IMR-90 (cell line): ENCODE measurements around the gene ANXA2. TPM values are rescaled to one million over a fixed set of nuclear protein-coding genes. Genes with fewer than 3 reads are reported as not detected.
A peak's percentile ranks its signal among the peaks of the same experiment; 100 is the strongest.

ENCODE experiments used
- ATAC-seq: fragments of 200-7000 bp; cut with Tn5 transposase; 2 replicates; pipeline ENCODE4 v1.9.1; 2020; ENCODE audit warnings: low read depth, mild to moderate bottlenecking, moderate library complexity
- BruUV-seq: library from RNA; stranded (reverse); fragments of 400-500 nt; replicated peaks from 2 replicates; lab custom pipeline; 2021; lab: Mats Ljungman, UMichigan
- CTCF ChIA-PET: fragments of 300-600 bp; formaldehyde crosslinking; extraction: SDS; loops from one replicate; lab custom pipeline; 2021; ENCODE audit warnings: antibody characterized with exemption; lab: Yijun Ruan, JAX
- POLR2A ChIA-PET: fragments of 300-600 bp; sonication (Branson Sonifier 250); formaldehyde crosslinking; loops from one replicate; lab custom pipeline; 2022; ENCODE audit warnings: antibody characterized with exemption; ENCODE audit not compliant: unreplicated experiment; lab: Charles Lee
- DNase-seq: peaks from one replicate; pipeline ENCODE4 v3.0.0; 2013
- H2AFZ ChIP-seq: replicated peaks from 2 replicates; pipeline ENCODE3; 2013; ENCODE audit warnings: low read length, mild to moderate bottlenecking; ENCODE audit not compliant: poor library complexity
- H2AK5ac ChIP-seq: 2 replicates; pipeline ENCODE4 v1.6.1; 2013; ENCODE audit warnings: low read depth, low read length, inconsistent platforms
- H2AK9ac ChIP-seq: replicated peaks from 2 replicates; pipeline ENCODE3; 2013; ENCODE audit warnings: mild to moderate bottlenecking, low read depth, low read length, moderate library complexity; ENCODE audit not compliant: poor library complexity
- H2BK120ac ChIP-seq: 2 replicates; pipeline ENCODE4 v1.6.1; 2013; ENCODE audit warnings: low read depth, low read length, inconsistent platforms
- H2BK15ac ChIP-seq: 3 replicates; pipeline ENCODE4 v1.6.1; 2013; ENCODE audit warnings: low read depth, low read length, inconsistent platforms
- H2BK20ac ChIP-seq: 2 replicates; pipeline ENCODE4 v1.6.1; 2013; ENCODE audit warnings: low read depth, mild to moderate bottlenecking, inconsistent platforms, low read length, moderate library complexity
- H2BK5ac ChIP-seq: 2 replicates; pipeline ENCODE4 v1.6.1; 2013; ENCODE audit warnings: mild to moderate bottlenecking, low read depth, low read length, inconsistent platforms; ENCODE audit not compliant: poor library complexity, severe bottlenecking
- H3K14ac ChIP-seq: replicated peaks from 2 replicates; pipeline ENCODE4 v1.6.1; 2013; ENCODE audit warnings: low read depth, low read length, inconsistent platforms
- H3K18ac ChIP-seq: 2 replicates; pipeline ENCODE4 v1.6.1; 2013; ENCODE audit warnings: low read depth, low read length, control low read depth
- H3K23ac ChIP-seq: 2 replicates; pipeline ENCODE4 v1.6.1; 2013; ENCODE audit warnings: low read depth, low read length, inconsistent platforms
- H3K27ac ChIP-seq: 2 replicates; pipeline ENCODE4 v1.5.1; 2013; ENCODE audit warnings: mild to moderate bottlenecking, control low read depth, low read length; ENCODE audit not compliant: insufficient read depth
- H3K27me3 ChIP-seq: 2 replicates; pipeline ENCODE4 v1.6.1; 2013; ENCODE audit warnings: low read length; ENCODE audit not compliant: control insufficient read depth, insufficient read depth
- H3K36me3 ChIP-seq: 2 replicates; pipeline ENCODE4 v1.6.1; 2013; ENCODE audit warnings: low read length, mixed read lengths; ENCODE audit not compliant: control insufficient read depth, insufficient read depth
- H3K4ac ChIP-seq: 2 replicates; pipeline ENCODE4 v1.6.1; 2013; ENCODE audit warnings: low read depth, low read length, inconsistent platforms
- H3K4me1 ChIP-seq: 2 replicates; pipeline ENCODE4 v1.6.1; 2013; ENCODE audit warnings: low read length, mixed read lengths; ENCODE audit not compliant: control insufficient read depth, insufficient read depth
- H3K4me2 ChIP-seq: 2 replicates; pipeline ENCODE4 v1.6.1; 2013; ENCODE audit warnings: low read depth, mild to moderate bottlenecking, control low read depth, low read length, moderate library complexity
- H3K4me3 ChIP-seq: 2 replicates; pipeline ENCODE4 v1.5.1; 2013; ENCODE audit warnings: low read depth, mild to moderate bottlenecking, control low read depth, low read length, moderate library complexity; ENCODE audit not compliant: insufficient read depth
- H3K56ac ChIP-seq: 2 replicates; pipeline ENCODE4 v1.6.1; 2013; ENCODE audit warnings: low read length, inconsistent platforms; ENCODE audit not compliant: insufficient read depth; ENCODE audit errors: extremely low read depth
- H3K79me1 ChIP-seq, 2 experiments: 2 replicates each; pipeline ENCODE4 v1.6.1; 2013; ENCODE audit warnings: low read length in 2 of 2, inconsistent platforms in 1 of 2, low read depth in 1 of 2
- H3K9ac ChIP-seq: 2 replicates; pipeline ENCODE4 v1.6.1; 2013; ENCODE audit warnings: low read depth, low read length, control low read depth
- H3K9me1 ChIP-seq: 2 replicates; pipeline ENCODE4 v1.6.1; 2013; ENCODE audit warnings: low read length, inconsistent platforms; ENCODE audit not compliant: insufficient read depth
- H3K9me3 ChIP-seq: 2 replicates; pipeline ENCODE4 v1.6.1; 2013; ENCODE audit warnings: low read length; ENCODE audit not compliant: control insufficient read depth, insufficient read depth
- H4K20me1 ChIP-seq: 2 replicates; pipeline ENCODE4 v1.6.1; 2013; ENCODE audit warnings: low read length, inconsistent platforms; ENCODE audit not compliant: insufficient read depth
- H4K5ac ChIP-seq: 2 replicates; pipeline ENCODE4 v1.6.1; 2013; ENCODE audit warnings: mild to moderate bottlenecking, low read depth, low read length, control low read depth
- H4K8ac ChIP-seq, 2 experiments: 2 replicates each; pipeline ENCODE4 v1.6.1; 2013; ENCODE audit warnings: low read depth in 2 of 2, low read length in 2 of 2, control low read depth in 1 of 2, inconsistent platforms in 1 of 2
- H4K91ac ChIP-seq: 2 replicates; pipeline ENCODE4 v1.6.1; 2013; ENCODE audit warnings: low read depth, low read length, inconsistent platforms; ENCODE audit not compliant: insufficient read depth
- BHLHE40 ChIP-seq: fragments of 150-350 bp; IDR thresholded peaks from 2 replicates; pipeline ENCODE4 v1.6.1; 2016; ENCODE audit warnings: mild to moderate bottlenecking, low read depth, low read length
- CEBPB ChIP-seq: IDR thresholded peaks from 2 replicates; pipeline ENCODE4 v1.6.1; 2012; ENCODE audit warnings: low read depth, low read length, improper control_type of control experiment
- CHD1 ChIP-seq: IDR thresholded peaks from 2 replicates; pipeline ENCODE4 v1.6.1; 2012; ENCODE audit warnings: low read depth, low read length, improper control_type of control experiment
- FOS ChIP-seq: fragments of 150-350 bp; IDR thresholded peaks from 2 replicates; pipeline ENCODE4 v1.6.1; 2016; ENCODE audit warnings: low read depth, low read length
- MAFK ChIP-seq: IDR thresholded peaks from 2 replicates; pipeline ENCODE4 v1.6.1; 2012; ENCODE audit warnings: low read depth, low read length, improper control_type of control experiment
- MAZ ChIP-seq: IDR thresholded peaks from 2 replicates; pipeline ENCODE4 v1.6.1; 2012; ENCODE audit warnings: low read depth, mild to moderate bottlenecking, low read length, improper control_type of control experiment, moderate library complexity, borderline replicate concordance
- NFE2L2 ChIP-seq: fragments of 150-350 bp; IDR thresholded peaks from 2 replicates; pipeline ENCODE4 v1.6.1; 2016; ENCODE audit warnings: low read depth, mild to moderate bottlenecking, low read length
- RAD21 ChIP-seq: IDR thresholded peaks from 2 replicates; pipeline ENCODE4 v1.6.1; 2012; ENCODE audit warnings: low read length, improper control_type of control experiment
- RCOR1 ChIP-seq: IDR thresholded peaks from 2 replicates; pipeline ENCODE4 v1.6.1; 2012; ENCODE audit warnings: mild to moderate bottlenecking, low read length, improper control_type of control experiment; ENCODE audit not compliant: insufficient replicate concordance
- SMC3 ChIP-seq: fragments of 150-350 bp; IDR thresholded peaks from 2 replicates; pipeline ENCODE4 v1.6.1; 2016; ENCODE audit warnings: low read depth, mild to moderate bottlenecking, antibody characterized with exemption, low read length, moderate library complexity
- WGBS, 2 experiments: methylation state at CpG; one replicate each; pipeline versions ENCODE4 v1.1.5 to v1.1.7; 2013; ENCODE audit warnings: missing lambda C conversion rate in 2 of 2; ENCODE audit not compliant: insufficient read length in 1 of 2; ENCODE audit errors: extremely low coverage in 2 of 2; 5-methylcytosine and 5-hydroxymethylcytosine counted together
- dilution Hi-C: fragments of 300-500 bp; cut with HindIII; formaldehyde crosslinking; loops from one replicate; pipeline ENCODE4 v1.14.3; 2018; ENCODE audit warnings: low sequenced_read_pairs; ENCODE audit not compliant: unreplicated experiment
- in situ Hi-C: fragments of 300-500 bp; cut with MboI; formaldehyde crosslinking; loops from 3 replicates; pipeline ENCODE4 v1.14.3; 2019; ENCODE audit warnings: low sequenced_read_pairs, inconsistent platforms, mixed read lengths
- intact Hi-C: fragments of 100-400 bp; cut with micrococcal nuclease; formaldehyde crosslinking; loops from 2 replicates; pipeline ENCODE4 v1.10.0; 2022
- polyA plus RNA-seq, 3 experiments: library from polyadenylated mRNA; depleted of rRNA; stranded (reverse); fragments of >200 nt; gene quantifications; 2 replicates each; pipeline ENCODE4 v1.2.3, GENCODE V29; 2012; ENCODE audit warnings: low replicate concordance in 1 of 3
- total RNA-seq: library from RNA; depleted of rRNA; stranded (reverse); fragments of >200 nt; gene quantifications from 2 replicates; pipeline ENCODE4 v1.2.3, GENCODE V29; 2012
- TF ChIP-seq, protein P1 (sequence below): fragments of 150-350 bp; IDR thresholded peaks from 2 replicates; pipeline ENCODE4 v1.6.1; 2016; ENCODE audit warnings: low read depth, mild to moderate bottlenecking, low read length, moderate library complexity, borderline replicate concordance
- TF ChIP-seq, protein P2 (sequence below): conservative IDR thresholded peaks from 2 replicates; pipeline ENCODE4 v1.5.1; 2012; ENCODE audit warnings: mild to moderate bottlenecking, low read depth, low read length, improper control_type of control experiment

Gene ANXA2
- total and polyA plus RNA-seq, 2 of the 4 experiments (the other 2 are of a cell fraction), result 7,454 to 8,412 TPM

DNA sequence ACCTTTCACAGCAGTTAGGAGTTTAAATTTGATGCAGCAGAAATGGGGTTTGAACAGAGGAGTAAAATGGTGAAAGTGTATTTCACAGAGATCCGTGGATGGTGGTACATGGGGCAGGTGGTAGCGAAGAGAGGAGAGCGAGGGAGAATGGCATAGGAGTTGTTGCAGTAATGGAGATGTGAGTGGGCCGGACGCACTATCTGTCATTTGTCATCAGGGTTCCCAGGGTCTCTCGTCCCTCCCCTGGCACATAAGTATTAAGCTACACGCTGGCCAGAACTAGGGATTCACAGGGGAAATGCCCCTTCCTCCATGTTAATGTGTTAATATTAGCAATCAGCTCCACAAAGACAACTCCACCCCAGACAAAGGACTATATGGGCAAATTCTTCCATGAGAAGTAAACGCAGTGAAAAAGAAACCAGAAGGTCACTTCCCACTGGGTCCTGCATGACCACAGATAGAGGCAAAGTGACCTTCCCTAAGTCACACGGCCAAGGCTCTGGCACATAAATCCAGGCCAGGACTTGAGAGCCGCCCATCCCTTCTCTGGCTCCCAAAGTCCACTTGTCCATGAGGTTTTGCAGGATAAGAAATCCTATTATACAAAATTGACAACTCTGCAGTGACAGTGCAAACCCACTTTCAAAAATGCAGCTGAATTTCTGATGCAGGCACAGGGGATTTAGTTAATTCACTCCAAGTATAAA lies 42.5 kb downstream of the ANXA2 start (continued):
- TF ChIP-seq RCOR1, result no peak

DNA sequence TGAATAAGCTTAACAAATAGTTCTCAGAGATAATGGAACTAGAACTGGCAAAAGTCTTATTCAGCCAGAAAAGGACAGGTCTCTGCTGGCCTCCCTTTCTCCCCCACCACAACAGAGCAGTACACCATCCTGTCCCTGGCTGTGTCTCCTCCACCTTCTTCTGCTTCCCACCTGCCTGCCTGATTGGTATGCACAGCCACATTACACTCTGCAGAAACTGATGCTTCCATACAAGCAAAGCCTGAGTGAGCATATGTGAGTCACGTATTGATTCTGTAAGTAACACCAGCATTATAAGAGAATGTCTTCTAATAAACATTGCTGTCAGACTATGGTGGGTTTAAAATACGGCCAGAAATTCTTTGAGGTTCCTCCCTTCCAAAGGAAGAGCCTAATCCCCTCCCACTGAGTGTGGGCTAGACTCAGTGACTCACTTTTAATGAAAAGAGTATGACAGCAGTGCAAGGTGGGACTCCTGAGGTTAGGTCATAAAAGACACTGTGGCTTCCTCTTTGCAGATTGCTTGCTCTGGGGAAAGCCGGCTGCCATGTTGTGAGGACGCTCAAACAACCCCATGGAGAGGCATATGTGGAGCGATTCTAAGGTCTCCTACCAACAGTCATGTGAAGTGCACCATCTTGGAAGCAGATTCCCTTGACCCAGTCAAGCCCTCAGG lies 44.4 kb downstream of the ANXA2 start:
- POLR2A ChIA-PET, result interaction anchor here (0.7 kb wide), 1 partner anchor 193 kb away, joined by 3 read pairs; no protein-coding TSS in a partner anchor
- H3K4me1 ChIP-seq, result peaks cover 5% of the 10 kb centered on the region
- DNase-seq, result peak; percentile 76
- H3K4me3 ChIP-seq, result no peak overlapping the region
- no peak overlapping the region for H3K27ac ChIP-seq
- peaks cover 75% of the 10 kb centered on the region for H3K36me3 ChIP-seq
- ATAC-seq, result peak; percentile 41
- no peak overlapping the region for H2AK9ac ChIP-seq
- no peak overlapping the region for H4K91ac ChIP-seq
- peaks cover 3% of the 10 kb centered on the region; the same call in 1 of the 2 replicates for H3K9me3 ChIP-seq
- no peak overlapping the region for H2BK120ac ChIP-seq
- no peak overlapping the region for H2BK5ac ChIP-seq
- no peak overlapping the region for H4K8ac ChIP-seq
- H3K9ac ChIP-seq, result no peak overlapping the region
- H3K4me2 ChIP-seq, result no peak overlapping the region
- H3K14ac ChIP-seq, result 0 out of 2 replicates have a peak overlapping the region, but pooled peaks have one; percentile 39
- dilution Hi-C loops (no loop called here), intact Hi-C loops (no loop called here), in situ Hi-C loops (no loop called here)
- peaks cover 3% of the 10 kb centered on the region; the same call in 1 of the 2 replicates for H3K9me1 ChIP-seq
- no peak overlapping the region for H2BK20ac ChIP-seq
- no peak overlapping the region for H3K18ac ChIP-seq
- no peak overlapping the region for H3K4ac ChIP-seq
- H2BK15ac ChIP-seq, result no peak overlapping the region
- WGBS, 2 experiments, result no CpG with 5 or more reads among the region's 5 CpGs
- peaks cover 79% of the 10 kb centered on the region for H4K20me1 ChIP-seq
- H3K23ac ChIP-seq, result no peak overlapping the region
- no peaks in the 10 kb centered on the region for H3K27me3 ChIP-seq
- no peak overlapping the region for H2AK5ac ChIP-seq
- H3K56ac ChIP-seq, result no peak overlapping the region
- CTCF ChIA-PET, result no interaction called here
- no TSS peak for BruUV-seq
- H4K5ac ChIP-seq, result no peak overlapping the region
- H3K79me1 ChIP-seq, result peaks cover 63 to 73% of the 10 kb centered on the region in 2 experiments
- no peak overlapping the region for H2AFZ ChIP-seq
- TF ChIP-seq CEBPB (no peak), CHD1 (no peak), MAZ (no peak), NFE2L2 (no peak), MAFK (no peak), FOS (no peak; the same call in 1 of the 2 replicates), BHLHE40 (no peak), SMC3 (no peak), RCOR1 (no peak), RAD21 (no peak)
- TF ChIP-seq, protein P1, sequence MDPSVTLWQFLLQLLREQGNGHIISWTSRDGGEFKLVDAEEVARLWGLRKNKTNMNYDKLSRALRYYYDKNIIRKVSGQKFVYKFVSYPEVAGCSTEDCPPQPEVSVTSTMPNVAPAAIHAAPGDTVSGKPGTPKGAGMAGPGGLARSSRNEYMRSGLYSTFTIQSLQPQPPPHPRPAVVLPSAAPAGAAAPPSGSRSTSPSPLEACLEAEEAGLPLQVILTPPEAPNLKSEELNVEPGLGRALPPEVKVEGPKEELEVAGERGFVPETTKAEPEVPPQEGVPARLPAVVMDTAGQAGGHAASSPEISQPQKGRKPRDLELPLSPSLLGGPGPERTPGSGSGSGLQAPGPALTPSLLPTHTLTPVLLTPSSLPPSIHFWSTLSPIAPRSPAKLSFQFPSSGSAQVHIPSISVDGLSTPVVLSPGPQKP, result no peak
- TF ChIP-seq, protein P2, sequence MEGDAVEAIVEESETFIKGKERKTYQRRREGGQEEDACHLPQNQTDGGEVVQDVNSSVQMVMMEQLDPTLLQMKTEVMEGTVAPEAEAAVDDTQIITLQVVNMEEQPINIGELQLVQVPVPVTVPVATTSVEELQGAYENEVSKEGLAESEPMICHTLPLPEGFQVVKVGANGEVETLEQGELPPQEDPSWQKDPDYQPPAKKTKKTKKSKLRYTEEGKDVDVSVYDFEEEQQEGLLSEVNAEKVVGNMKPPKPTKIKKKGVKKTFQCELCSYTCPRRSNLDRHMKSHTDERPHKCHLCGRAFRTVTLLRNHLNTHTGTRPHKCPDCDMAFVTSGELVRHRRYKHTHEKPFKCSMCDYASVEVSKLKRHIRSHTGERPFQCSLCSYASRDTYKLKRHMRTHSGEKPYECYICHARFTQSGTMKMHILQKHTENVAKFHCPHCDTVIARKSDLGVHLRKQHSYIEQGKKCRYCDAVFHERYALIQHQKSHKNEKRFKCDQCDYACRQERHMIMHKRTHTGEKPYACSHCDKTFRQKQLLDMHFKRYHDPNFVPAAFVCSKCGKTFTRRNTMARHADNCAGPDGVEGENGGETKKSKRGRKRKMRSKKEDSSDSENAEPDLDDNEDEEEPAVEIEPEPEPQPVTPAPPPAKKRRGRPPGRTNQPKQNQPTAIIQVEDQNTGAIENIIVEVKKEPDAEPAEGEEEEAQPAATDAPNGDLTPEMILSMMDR, result no peak
